Hepatocyte (in vitro differentiated cells): ENCODE data around the gene DMXL1.

ENCODE experiments used
- EZH2 ChIP-seq: fragments of 200-600 bp; sonication (generic); IDR thresholded peaks from 2 replicates; pipeline ENCODE4 v1.6.1; 2016; ENCODE audit warnings: antibody characterized with exemption, mild to moderate bottlenecking, borderline replicate concordance
- TF ChIP-seq, protein P1 (sequence below): fragments of 200-600 bp; sonication (generic); IDR thresholded peaks from 2 replicates; pipeline ENCODE4 v1.5.1; 2016; ENCODE audit warnings: antibody characterized with exemption, mild to moderate bottlenecking; ENCODE audit not compliant: poor library complexity

DNA sequence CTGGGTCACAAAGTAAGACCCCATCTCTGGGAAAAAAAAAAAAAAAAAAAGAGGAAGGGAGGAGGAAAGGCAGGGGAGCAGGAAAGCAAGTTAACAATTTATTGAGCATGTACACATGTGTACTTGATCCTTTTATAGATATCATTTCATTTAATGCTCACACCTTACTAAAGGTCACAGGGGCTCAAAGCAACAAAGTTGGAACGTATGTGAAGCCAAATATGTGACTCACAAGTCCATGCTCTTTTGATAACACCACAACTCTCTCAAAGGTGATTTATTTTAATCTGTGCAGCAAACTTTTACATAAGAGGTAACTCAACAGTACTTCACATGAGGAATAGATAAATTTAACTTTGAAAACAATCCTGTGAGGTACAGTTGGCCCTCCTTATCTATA lies 48.1 kb upstream of the DMXL1 start:
- TF ChIP-seq EZH2, result no peak
- TF ChIP-seq, protein P1, sequence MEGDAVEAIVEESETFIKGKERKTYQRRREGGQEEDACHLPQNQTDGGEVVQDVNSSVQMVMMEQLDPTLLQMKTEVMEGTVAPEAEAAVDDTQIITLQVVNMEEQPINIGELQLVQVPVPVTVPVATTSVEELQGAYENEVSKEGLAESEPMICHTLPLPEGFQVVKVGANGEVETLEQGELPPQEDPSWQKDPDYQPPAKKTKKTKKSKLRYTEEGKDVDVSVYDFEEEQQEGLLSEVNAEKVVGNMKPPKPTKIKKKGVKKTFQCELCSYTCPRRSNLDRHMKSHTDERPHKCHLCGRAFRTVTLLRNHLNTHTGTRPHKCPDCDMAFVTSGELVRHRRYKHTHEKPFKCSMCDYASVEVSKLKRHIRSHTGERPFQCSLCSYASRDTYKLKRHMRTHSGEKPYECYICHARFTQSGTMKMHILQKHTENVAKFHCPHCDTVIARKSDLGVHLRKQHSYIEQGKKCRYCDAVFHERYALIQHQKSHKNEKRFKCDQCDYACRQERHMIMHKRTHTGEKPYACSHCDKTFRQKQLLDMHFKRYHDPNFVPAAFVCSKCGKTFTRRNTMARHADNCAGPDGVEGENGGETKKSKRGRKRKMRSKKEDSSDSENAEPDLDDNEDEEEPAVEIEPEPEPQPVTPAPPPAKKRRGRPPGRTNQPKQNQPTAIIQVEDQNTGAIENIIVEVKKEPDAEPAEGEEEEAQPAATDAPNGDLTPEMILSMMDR, result no peak
